RWPE2 (cell line): Measurements from ENCODE around the gene ZNF775.

Experiments
- ATAC-seq: fragments of 200-7000 bp; cut with Tn5 transposase; 3 replicates; pipeline ENCODE4 v1.9.1; 2021; ENCODE audit warnings: low read depth
- DNase-seq: peaks from one replicate; pipeline ENCODE4 v3.0.0-alpha.2; 2020; ENCODE audit warnings: low spot score
- H3K27ac ChIP-seq: fragments of 450-650 bp; 2 replicates; pipeline ENCODE4 v1.5.1; 2017; ENCODE audit warnings: mild to moderate bottlenecking; ENCODE audit not compliant: poor library complexity, severe bottlenecking
- H3K27me3 ChIP-seq: fragments of 250-450 bp; sonication (Bioruptor Pico); 2 replicates; pipeline ENCODE4 v1.5.1; 2021; ENCODE audit warnings: mild to moderate bottlenecking, moderate library complexity; ENCODE audit not compliant: insufficient read depth, poor library complexity, severe bottlenecking
- H3K36me3 ChIP-seq: fragments of 250-450 bp; sonication (Bioruptor Pico); 2 replicates; pipeline ENCODE4 v1.5.1; 2020; ENCODE audit warnings: low read depth, mild to moderate bottlenecking, moderate library complexity
- H3K4me1 ChIP-seq: fragments of 250-450 bp; sonication (Bioruptor Pico); 2 replicates; pipeline ENCODE4 v1.5.1; 2021; ENCODE audit warnings: mild to moderate bottlenecking, moderate library complexity; ENCODE audit not compliant: insufficient read depth, poor library complexity, severe bottlenecking
- H3K4me3 ChIP-seq: fragments of 250-450 bp; sonication (Bioruptor Pico); 2 replicates; pipeline ENCODE4 v1.5.1; 2021; ENCODE audit warnings: mild to moderate bottlenecking, moderate library complexity; ENCODE audit not compliant: severe bottlenecking
- H3K9me3 ChIP-seq: fragments of 250-450 bp; sonication (Bioruptor Pico); 2 replicates; pipeline ENCODE4 v1.5.1; 2021; ENCODE audit warnings: mild to moderate bottlenecking, moderate library complexity; ENCODE audit not compliant: severe bottlenecking
- TF ChIP-seq, protein P1 (sequence below): fragments of 450-650 bp; IDR thresholded peaks from one replicate; pipeline ENCODE4 v1.5.1; 2017; ENCODE audit warnings: mild to moderate bottlenecking, moderate library complexity; ENCODE audit not compliant: poor library complexity, severe bottlenecking

The ZNF775 gene

GRCh38 chr7:150337179-150337578 lies 42.0 kb upstream of the ZNF775 start:
- no peaks in the 10 kb centered on the region for H3K9me3 ChIP-seq
- no peaks in the 10 kb centered on the region for H3K36me3 ChIP-seq
- H3K4me3 ChIP-seq: no peak overlapping the region
- no peak overlapping the region for H3K27ac ChIP-seq
- peaks cover 20% of the 10 kb centered on the region for H3K27me3 ChIP-seq
- no peak for DNase-seq
- no peaks in the 10 kb centered on the region for H3K4me1 ChIP-seq
- no peak for ATAC-seq
- TF ChIP-seq, protein P1, sequence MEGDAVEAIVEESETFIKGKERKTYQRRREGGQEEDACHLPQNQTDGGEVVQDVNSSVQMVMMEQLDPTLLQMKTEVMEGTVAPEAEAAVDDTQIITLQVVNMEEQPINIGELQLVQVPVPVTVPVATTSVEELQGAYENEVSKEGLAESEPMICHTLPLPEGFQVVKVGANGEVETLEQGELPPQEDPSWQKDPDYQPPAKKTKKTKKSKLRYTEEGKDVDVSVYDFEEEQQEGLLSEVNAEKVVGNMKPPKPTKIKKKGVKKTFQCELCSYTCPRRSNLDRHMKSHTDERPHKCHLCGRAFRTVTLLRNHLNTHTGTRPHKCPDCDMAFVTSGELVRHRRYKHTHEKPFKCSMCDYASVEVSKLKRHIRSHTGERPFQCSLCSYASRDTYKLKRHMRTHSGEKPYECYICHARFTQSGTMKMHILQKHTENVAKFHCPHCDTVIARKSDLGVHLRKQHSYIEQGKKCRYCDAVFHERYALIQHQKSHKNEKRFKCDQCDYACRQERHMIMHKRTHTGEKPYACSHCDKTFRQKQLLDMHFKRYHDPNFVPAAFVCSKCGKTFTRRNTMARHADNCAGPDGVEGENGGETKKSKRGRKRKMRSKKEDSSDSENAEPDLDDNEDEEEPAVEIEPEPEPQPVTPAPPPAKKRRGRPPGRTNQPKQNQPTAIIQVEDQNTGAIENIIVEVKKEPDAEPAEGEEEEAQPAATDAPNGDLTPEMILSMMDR: no peak

DNA sequence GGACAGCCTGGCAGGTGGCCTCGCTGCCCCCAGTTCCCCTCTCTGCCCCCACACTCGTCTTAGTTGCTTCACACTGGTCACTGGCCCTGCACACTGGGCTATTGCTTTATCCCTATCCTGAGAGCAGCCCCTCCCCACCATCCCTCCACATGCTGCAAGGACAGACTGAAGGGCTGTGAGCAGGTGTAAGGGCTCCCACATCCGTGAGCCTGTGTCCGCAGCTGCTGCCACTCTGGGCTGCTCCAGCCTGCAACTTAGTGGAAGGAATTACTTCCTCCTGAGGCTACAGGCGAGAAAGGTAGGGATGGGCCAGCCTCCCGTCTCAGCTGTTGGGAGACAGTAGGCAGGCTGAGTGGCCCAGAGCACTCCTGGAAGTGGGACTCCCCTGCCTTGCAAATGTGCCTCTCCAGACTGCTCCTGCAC lies 41.5 kb upstream of the ZNF775 start:
- DNase-seq (no peak), ATAC-seq (no peak)
- Histone ChIP-seq H3K27me3 (peaks cover 25% of the 10 kb centered on the region), H3K27ac (no peak overlapping the region), H3K9me3 (no peaks in the 10 kb centered on the region), H3K4me3 (no peak overlapping the region), H3K4me1 (no peaks in the 10 kb centered on the region), H3K36me3 (no peaks in the 10 kb centered on the region)
- TF ChIP-seq, protein P1: no peak

- no peak for DNase-seq
- TF ChIP-seq, protein P1: no peak
- Histone ChIP-seq H3K27me3 (peaks cover 30% of the 10 kb centered on the region), H3K36me3 (no peaks in the 10 kb centered on the region), H3K27ac (no peak overlapping the region), H3K4me1 (no peaks in the 10 kb centered on the region), H3K9me3 (no peaks in the 10 kb centered on the region), H3K4me3 (no peak overlapping the region)
- ATAC-seq: no peak
Observed at GRCh38 chr7:150338166-150338829, 40.8 kb upstream of the ZNF775 start.

DNA sequence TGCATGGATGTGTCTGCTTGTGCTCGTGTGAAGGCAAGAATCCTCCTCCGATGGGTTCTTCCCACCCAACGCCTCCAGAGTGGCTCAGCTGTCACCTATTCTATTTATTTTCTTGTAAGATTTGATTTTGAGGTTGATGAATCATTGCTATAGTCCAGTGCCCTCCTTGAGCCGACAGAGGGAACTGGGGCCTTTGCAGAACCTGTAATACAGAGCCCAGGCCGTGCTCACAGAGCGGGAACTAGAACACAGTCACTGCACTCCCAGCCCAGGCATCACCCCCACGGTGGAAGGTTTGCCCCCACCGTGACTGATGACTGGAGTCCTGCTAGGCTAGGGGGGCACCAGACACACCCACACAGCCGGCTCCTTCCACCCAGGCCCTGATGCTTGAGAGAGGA lies 39.7 kb upstream of the ZNF775 start:
- H3K4me1 ChIP-seq: no peaks in the 10 kb centered on the region
- ATAC-seq (0 out of 3 replicates have a peak, but pooled peaks have one; percentile 9), DNase-seq (no peak)
- H3K27ac ChIP-seq: no peak overlapping the region
- no peaks in the 10 kb centered on the region for H3K36me3 ChIP-seq
- H3K4me3 ChIP-seq: no peak overlapping the region
- TF ChIP-seq, protein P1: no peak
- peaks cover 30% of the 10 kb centered on the region for H3K27me3 ChIP-seq
- H3K9me3 ChIP-seq: peaks cover 7% of the 10 kb centered on the region

GRCh38 chr7:150340024-150340749 lies 38.9 kb upstream of the ZNF775 start:
- ATAC-seq (peak; percentile 30; the same call in 2 of the 3 replicates), DNase-seq (no peak)
- H3K27ac ChIP-seq: no peak overlapping the region
- no peak overlapping the region for H3K4me3 ChIP-seq
- H3K4me1 ChIP-seq: no peaks in the 10 kb centered on the region
- H3K36me3 ChIP-seq: no peaks in the 10 kb centered on the region
- H3K9me3 ChIP-seq: peaks cover 11% of the 10 kb centered on the region
- peaks cover 33% of the 10 kb centered on the region for H3K27me3 ChIP-seq
- TF ChIP-seq, protein P1: no peak
